GM12891 (cell line): ENCODE results near the gene HEMK1.

Source experiments
- POLR2A ChIP-seq: IDR thresholded peaks from 2 replicates; pipeline ENCODE4 v1.6.1; 2011; ENCODE audit warnings: low read depth, low read length, control low read depth
- POLR2AphosphoS5 ChIP-seq: IDR thresholded peaks from 2 replicates; pipeline ENCODE4 v1.6.1; 2011; ENCODE audit warnings: low read depth, low read length, control low read depth
- POU2F2 ChIP-seq: IDR thresholded peaks from 2 replicates; pipeline ENCODE4 v1.6.1; 2011; ENCODE audit warnings: low read depth, mild to moderate bottlenecking, control low read depth, low read length, moderate library complexity
- SPI1 ChIP-seq: IDR thresholded peaks from 2 replicates; pipeline ENCODE4 v1.6.1; 2011; ENCODE audit warnings: low read depth, low read length, control low read depth
- TAF1 ChIP-seq: IDR thresholded peaks from 2 replicates; pipeline ENCODE4 v1.6.1; 2011; ENCODE audit warnings: low read depth, low read length, control low read depth

DNA sequence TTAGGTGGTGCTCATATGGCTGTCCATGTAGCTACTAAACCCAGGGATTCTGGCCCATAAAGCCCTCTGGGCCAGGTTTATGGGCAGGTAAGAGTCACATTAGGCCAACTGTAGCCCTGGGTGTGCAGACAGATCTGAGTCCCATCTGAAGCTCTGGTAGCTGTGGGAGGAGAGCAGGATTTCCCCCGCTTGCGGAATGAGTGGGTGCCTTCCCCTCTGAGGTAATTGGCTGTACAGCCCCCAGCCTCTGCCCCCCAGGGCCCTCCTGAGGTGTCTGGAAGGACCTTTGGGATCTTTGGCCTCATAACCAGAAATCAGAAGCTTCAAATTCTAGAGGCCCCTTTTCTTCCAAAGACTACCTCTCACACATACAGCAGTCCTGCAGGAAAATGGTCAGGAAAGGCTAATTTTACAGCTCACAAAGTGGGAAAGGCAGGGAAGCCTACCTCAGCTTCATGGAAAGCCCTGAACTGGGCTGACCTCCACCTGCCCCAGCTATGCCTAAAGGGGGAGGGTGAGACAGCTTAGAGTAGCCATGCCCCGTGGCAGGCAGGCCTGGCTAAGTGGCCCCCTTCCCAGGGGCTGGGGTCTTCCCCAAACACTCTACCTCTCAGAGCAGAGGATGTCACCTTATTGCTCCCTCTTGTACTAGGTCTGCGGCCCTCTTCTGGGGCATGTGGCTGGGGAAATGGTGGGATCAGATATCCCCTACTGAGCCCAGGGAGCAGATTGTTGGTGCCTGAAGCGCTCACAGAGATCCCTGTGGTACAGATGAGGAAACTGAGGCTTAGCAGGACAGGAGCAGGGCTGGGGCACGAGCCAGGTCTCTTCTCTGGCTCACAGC is 16.8 kb downstream of the HEMK1 start:
- TF ChIP-seq POLR2A: no peak
- no peak for TF ChIP-seq POLR2AphosphoS5
- no peak for TF ChIP-seq TAF1
- TF ChIP-seq SPI1: no peak
- no peak for TF ChIP-seq POU2F2
